ENCODE data around the gene APOL3.

DNA sequence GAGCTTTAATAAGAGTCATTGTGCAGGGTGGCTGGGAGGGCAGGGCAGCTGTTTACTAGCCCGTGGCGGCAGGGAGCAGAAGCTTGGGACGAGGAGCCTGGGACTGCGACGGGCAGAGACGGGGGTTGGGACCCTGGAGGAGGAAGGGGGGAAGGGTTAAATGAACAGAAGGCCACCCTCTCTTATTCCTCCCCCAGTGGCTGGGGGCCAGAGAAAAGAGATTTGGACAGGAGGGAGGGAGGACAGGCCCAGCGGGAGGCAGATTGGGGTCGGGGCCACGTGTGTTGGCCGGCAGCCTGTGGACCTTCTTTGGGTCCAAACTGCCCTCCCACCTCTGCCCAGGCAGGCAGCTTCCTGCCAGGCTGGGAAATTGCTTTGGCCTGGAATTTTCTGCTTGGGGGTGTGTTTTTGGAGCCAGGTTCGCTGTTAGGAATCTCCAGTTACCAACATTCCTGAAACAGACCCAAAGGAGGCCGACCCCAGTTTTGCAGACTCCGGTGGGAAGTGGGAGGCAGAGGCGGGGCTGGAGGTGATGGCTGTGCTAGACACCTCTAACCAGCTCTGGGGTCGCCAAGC is 50.2 kb downstream of the APOL3 start:
- TF ChIP-seq CTCF (IDR thresholded peaks at IDR 0.05) (no peak), POLR2A (IDR thresholded peaks at IDR 0.05) (no peak)

Measured in uterus (tissue), 2 donors.